Activated T-cell treated with anti-CD3 and anti-CD28 coated beads for 48 hours (primary cell): ENCODE data around the gene PTH1R.

ENCODE experiments used
- DNase-seq: peaks from one replicate; pipeline ENCODE4 v3.0.0-alpha.2; 2020; ENCODE audit warnings: low read depth

PTH1R gene

DNA sequence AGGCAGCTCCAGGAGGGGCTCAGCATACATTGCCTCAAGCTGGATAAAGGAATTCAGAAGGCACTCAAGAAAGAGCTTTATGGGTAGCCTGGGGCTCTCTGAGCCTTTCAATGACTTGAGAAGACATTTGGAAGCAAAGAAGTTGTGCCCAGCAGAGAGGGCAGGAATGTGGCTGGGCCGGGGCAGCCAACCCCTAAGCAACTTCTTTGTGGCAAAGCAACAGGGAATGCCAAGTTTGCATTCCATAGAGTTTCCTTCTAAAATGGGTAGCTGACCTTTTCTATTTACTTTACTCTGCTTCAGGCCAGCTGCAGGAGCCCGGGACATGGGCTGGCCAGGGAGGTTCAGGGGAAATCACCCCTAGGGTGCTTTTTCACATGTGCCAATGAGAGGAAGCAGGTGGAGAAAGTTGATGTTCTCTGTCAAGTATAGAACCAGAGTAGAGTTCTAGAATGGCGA lies 53.5 kb downstream of the PTH1R start:
- DNase-seq, result no peak

DNA sequence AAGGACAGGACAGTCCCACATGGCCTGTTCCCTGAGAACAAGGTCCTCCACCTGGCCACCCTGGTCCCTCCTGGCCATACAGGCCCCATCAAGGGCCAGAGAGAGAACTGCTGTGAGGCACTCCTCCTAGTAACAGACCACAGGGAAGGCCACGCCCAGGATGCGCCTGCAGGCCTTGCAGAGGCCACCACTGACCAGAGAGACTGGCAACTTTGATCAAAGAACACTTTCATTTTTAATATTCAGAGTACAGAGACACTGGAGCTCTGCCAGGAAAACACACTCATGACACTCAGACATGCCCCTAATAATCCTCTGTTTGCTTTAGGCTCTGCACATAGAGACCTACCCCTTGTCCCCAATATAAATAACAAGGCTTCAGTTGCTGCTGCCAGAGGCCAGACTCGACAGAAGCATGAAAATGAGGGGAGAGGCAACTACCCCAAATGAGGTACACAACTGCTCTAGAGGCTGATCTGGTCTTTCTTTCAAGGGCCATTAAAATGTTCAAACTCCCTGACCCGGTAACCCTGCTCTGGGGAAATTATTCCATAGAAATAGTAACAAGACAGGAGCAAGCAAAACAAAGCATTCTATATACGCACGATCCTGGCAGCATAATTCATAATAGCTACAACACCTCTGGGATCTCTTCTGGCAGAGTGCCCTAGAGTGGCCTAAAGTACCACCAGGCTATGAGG lies 54.3 kb downstream of the PTH1R start:
- DNase-seq, result no peak

DNA sequence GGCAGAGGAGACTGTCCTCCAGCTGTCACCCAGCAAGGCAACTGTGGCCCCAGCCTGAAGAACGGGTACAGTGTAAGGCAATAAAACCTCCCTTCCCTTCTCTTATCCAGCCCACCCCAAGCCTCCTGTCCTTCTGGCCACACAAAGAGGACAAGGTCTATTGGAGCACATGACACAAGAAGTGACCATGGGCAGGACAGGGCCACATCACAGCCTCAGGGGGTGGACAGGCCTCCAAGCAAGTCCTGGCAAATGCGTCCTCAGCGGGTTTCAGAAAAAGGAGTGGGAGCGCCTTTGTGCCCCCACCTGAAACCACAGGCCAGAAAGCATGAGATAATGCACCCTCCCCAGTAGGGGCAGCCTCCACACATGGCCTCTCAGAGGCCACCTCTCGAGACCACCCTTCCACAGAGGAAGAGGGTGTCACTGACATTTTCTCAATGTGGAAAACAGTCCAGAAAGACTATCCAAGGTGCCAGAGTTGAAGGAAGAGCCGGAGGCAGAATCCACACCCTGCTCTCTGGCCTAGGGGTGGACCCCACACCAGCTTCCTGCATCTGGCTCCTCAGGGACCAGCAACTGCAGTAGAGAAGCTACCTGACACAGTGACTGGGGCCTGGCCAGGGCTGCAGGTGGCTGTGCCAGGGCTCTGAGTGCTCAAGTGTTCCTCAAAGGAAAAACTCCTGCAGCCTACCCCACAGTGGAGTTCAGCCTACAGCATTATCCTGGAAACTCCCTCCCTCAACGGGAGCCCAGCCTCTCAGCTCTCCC lies 55.1 kb downstream of the PTH1R start:
- DNase-seq, result no peak

DNA sequence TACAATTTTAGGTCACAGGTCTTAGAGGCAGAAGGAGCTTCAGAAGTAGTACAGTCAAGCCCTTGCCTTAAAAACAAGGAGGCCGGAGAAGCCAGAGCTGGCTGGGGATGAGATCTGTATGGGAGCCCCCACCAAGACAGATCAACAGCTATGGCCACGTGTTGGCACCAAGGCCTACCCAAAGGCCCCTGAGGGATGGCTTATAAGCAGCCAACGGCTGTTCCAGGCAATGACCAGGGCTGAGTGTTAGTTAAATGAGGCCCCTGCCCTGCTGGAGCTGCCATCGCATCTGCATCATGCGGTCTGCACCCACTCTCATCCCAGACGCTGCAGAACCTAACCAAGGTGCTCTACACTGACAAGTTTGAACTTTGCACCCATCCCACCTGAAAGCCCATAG lies 55.7 kb downstream of the PTH1R start:
- DNase-seq, result no peak

DNA sequence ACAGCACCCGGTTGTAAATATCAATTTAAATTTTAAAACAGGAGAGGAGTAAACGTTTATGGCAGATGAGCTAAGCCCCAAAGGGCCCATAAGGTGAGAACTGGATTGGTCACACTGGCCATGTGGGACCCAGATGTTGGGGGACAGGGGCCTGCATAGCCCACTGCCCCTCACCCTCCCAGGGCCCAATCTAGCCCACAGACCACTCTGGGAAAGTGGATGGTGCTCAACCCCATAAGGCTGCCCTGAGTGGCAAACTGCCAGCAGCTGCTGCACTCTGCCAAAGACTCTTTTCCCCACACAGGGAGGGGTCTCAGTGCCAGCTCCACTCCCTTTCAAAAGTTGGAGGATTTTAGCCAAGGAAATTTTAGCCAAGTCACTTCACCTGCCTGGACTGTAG lies 56.6 kb downstream of the PTH1R start:
- no peak for DNase-seq

DNA sequence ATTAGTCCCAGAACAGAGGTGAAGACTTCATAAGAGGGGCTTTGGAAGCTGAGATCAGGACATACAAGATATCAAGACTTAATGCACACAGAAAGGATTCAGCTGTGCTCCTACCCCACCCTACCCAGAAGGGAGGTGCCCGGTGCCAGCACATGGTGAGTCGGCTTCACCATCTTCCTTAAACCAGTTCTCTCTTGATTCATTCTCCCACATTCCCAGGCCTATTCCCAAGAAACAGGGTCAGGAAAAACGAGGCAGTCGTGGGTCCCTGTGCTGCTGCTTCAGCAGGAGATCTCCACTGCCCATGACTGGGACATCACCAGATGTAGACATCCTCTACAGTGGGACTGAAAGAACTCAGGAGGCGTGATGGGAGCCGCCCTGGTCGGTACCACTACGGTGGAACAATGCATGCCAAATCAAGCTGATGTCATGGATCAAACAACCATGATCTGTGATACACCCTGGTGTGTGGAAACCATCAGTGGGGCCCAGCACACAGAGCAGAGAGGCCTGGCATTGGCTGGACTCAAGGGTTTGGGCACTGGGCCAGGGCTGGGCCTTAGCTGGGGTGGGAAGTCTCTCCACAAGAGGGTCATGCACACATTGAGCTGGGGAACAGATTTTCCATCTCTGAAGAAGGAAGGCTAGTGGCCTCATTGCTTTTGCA lies 57.1 kb downstream of the PTH1R start:
- DNase-seq, result no peak

DNA sequence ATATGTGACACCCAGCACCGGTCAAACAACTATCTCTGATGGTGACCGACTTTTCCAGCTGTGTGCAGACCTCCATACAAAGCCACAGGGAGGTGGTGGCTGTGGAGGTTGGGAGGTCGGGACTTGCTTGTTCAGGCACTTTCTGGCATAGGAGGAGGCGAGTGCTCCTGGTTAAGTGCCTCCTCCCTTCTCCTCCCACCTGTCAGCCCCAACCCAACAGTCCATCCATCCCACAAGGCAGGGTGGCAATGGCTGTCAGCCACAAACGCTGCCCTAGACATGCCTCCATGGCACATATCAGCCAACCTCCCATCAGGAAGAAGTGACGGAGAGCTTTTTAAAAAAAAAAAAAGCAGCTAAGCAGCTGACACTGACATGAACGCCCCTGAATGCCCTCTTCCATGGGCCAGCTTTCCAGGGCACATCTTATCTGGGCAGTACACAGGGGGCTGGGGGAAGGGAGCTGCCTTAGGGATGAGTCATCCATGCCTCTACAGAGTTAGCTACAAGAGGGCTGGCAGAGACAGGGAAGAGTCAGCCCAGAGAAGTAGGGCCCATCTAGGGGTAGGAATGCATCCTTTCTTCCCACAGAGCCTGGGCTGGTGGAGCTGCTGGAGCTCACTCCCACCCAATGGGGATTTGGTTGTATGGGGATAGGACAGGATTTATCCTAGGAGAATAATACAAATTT lies 57.8 kb downstream of the PTH1R start:
- DNase-seq, result no peak

DNA sequence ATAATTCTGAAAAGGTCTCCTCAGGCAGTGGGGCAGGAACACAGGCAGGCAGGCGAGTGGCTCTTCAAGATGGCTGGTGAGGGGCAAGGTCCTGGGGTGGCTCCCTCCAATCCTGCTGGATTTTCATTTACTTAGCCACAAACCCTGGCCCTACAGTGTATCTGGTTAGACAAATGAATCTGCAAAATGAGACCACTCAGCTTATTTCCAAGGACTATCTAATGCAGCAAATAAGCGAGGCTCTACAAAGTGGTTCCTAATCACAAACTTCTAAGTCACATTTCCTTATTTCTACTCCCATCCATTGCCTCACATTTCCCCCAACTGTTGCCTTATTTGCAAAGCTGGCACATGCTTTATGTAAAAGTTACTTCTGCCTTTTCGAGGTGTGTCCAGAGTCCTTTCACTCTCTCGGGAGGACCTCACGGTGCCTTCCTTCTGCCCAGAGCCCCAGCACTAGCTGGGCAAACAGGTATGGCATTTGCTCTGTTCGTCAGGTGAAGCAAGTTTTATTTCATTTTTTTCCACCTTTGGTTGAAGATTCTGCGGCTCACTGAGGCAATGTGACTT lies 58.6 kb downstream of the PTH1R start:
- no peak for DNase-seq

DNA sequence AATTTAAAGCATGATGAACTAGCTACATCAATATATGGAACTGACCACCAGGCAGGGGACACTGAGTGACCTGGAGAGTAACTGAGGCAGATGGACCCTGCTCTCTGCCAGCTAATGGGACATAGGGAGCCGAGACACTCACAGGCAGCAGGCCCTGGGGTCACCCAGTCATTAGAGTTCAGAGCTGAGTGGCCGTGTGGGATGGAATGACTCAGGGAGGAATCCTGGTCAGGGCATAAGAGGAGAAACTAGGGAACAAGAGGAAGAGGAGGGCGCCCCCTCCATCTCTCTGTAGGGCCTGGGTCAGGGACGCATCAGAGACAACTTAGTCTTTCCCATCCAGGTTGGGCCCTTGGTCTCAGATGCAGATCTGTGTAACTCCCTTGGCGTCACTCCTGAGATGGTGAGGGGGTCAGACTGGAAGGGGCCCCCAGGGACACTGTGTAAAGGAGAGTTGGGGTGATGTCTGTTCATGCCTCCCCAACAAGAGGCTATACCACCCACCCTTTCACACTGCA lies 59.3 kb downstream of the PTH1R start:
- DNase-seq, result no peak

DNA sequence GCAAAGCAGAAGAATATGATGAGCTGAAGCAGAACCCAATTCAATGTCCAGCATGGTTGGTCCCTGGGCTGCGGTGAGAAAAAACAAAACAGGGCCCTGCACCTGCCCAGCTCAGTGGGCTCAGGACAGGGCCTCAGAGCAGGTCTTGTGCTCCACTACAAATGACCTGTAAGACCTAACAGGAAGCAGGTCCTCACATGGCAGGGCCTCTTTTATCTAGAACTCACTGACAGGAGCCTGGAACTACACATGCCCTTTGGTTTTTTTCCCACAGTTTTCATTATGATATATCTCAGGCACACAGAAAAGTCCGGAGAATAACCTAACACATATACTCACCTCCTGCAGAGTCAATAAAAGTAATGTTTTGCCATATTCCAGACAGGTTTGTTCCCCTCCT lies 60.6 kb downstream of the PTH1R start:
- DNase-seq, result no peak

DNA sequence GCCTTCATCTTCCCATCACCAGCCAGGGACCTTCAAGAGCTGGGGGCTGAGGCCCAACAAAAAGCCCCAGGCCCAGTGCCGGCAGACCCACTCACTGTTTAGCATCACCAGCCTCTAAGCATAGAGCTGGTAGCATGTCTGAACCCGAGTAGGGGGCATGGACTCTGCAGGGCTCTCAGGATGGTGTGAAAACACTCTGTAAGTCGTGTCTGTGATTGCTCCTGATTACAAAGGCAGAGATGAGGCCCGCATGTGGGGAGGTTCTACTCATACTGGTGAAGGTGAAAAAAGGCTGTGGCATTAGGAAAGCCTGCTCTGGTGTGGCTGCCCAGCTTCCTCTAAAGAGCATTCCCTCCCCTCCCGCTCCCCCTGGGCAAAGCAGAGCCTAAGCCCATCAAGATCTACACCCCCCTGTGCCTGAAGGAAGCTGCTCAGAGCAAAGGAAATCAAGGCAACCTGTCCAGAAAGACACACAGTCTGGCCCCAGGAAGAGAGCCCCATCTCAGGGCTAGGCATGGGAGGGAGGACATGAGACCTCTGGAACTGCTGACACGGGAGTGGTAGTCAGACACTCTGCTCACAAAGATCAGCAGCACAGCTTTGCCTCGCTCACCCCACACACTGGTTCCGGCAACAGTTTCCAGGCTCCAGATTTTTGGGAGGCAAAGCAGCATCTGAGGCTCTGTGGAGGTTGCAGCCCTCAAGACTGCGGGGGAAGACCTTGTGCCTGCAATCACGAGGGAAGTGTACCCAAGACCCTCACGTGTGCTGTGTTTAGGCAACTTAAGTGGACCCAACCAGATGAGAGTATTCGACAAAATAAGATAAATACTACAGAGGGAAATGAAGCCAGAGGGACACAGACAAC lies 62.3 kb downstream of the PTH1R start:
- DNase-seq, result no peak

DNA sequence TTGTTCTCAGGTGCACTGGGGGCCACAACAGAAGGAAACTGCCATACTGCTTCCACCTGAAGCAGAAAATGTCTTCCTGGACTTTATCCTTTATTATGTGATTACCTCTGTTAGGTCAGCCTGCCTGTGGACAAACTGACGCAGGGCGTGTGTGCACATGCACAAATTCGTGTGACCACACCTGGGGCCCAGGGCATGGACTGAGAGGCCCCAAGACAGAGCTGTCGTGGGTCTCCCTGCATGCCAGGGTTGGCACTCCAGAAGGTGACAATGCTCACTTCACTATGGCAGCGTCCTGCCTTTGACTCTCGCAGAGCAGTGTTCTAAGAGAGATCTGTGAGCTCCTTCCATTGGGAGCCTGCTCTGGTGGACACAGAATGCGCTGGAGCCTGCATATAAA lies 64.6 kb downstream of the PTH1R start:
- no peak for DNase-seq

DNA sequence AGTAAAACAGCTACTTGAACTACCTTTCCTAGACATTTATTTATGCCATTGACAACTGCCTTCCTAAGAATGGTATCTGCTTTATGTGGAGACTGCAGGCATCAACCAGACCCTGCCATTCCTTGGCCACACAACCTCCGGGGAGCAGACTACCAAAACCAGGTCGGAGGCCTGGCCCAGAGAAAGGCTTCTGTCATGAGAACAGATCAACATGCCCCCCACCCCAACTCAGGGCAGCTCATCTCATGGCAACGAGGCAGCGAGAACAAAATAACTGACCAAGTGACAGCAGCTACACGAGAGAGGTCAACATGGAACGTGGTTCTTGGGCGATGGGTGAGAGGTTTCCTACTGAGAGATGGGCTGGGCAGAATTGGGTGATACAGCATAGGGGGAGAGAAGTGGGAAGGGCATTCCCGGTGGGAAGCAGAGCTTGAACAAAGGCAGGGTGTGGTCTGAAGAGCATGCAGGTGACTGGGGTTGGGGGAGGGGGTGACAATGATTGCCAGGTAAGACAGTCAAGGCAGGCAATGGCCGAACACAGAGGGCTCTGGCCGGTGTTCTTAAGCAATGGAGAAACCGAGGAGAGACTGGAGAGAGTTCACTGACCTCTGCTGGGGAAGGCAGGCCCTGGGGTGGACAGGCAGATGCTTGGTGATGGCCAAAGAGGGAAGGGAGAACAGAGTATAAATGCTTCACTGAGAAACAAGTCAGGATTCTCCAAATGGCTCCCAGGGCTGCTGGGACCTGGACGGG lies 65.1 kb downstream of the PTH1R start:
- DNase-seq, result no peak

DNA sequence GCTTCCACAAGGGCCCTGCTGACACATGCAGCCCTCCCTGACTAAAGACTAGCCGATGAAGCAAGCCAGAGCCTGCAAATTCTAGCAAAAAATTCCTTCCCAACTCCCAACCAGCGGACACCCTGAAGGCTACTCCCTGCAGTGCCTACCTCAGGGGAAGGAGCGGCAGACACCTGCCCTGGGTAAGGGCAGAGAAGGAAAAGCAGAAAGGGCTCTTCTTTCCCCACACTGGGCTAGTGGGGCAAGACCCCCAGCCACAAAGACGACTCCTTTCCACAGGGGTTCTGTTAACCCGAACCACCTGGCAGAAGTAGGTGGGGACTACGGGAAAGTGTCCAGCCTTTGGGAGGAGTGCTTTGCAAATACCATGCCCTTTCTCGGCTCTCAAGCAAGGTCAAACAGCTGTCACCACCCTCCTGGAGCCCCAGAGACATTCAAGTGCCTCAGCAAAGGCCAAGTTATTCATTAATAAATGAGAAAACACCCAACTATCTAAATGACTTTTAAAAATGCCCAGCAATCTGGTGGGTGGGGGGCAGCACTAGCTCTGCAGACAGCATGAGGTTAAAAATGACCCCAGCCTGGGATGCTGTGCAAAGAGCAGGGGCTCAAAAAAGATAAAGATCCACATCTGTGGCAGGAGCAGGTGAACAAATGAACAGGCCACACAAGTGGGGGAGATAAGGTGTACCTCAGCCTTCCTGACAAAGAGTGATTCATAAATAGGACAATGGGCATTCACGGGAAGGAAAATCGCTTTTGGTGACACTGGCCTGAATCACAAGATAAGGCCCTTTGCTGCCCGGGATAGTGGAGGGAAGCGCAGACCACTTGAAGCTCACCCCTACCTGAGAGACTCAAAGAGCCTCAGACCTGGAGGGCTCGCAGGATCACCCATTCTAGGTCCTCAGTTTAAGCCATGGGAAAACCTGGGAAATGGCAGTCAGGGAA lies 66.0 kb downstream of the PTH1R start:
- DNase-seq, result no peak

DNA sequence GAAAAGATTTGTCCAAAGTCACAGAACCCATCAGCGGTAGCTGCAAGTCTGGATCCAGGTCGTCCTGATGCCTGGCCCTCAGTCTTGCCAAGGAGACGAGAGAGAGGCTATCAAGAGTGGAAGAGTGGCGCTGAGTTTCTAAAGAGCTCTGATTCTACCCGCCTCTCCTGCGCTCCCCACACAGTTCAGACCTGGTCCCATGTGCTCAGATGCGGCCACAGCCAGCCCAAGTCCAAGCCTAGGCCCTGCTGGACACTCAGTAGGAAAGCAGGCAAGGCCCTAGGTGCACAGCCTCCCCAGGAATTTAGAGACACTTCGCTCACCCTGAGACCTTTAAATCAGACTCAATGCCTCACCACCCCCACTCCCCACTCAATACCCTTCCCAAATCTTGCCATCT lies 66.7 kb downstream of the PTH1R start:
- no peak for DNase-seq

DNA sequence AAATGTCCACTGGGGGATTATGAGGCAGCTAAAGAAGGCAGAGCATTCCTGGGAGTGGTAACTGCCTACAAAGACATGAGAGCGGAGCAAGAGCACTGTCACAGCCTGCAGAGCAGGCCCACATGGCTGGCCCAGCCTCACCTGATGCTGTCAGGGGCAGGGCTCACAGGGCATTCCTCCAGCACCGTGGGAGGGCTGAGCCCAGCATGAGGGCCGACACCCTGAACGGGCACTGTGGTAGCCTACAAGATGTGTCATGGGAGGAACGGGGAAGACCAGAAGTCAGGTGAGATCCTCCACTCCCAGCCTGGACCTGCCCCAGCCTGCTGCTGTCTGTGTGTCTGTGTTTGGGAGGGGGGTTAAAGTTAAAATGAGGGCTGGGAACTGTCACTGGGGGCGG lies 68.9 kb downstream of the PTH1R start:
- no peak for DNase-seq

DNA sequence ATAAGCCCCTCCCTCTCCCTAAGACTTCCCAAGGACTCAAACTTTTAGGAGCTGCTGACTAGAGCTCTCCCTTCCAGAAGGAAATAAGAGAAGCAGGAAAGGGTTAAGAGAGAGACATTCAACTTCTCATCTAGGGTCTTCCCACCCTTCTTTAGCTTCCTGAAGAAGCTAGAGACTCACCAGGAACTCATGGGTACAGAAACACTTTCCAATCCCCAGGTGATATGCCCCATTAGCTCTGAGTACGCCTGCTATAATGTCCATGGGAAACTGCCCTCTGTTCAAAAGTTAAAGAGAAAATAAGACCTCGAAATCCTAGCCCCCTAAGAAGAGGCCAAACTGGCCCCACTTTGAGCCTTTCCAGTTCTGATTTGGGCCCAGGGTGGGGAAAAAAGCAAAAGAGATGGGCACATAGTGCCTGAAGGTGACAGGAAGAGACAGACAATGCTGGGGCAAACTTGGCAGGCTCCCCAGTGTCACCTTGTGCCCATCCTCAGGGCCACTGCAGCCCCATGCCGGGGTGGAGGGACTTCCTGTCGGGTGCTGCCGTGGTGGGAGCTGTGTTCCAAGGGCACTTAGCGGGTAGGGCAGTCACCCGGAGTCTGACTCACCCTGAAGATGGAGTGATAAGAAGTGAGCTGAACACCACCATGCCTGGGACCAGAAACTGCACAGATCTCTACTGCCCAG lies 69.5 kb downstream of the PTH1R start:
- peak; percentile 62 for DNase-seq

DNA sequence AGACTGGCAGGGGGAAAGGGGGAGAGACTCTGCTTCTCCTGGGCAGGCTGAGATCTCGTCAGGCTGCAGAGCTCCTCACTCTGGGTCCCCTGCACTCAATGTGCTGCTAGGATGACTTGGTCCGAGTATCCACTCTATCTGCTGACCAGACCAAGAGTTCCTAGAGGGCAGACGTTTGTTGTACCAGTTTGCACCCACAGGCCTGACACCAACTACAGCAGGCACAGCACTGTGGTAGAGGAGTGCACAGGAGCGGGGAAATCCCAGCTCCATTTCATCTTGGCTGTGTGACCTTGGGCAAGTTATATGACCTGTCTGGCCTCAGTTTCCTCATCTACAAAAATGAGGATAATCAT lies 70.0 kb downstream of the PTH1R start:
- no peak for DNase-seq
